ENCODE data around the gene SH3RF3. TPM values are rescaled to one million over a fixed set of nuclear protein-coding genes. Genes with fewer than 3 reads are reported as not detected.

The SH3RF3 gene
- total RNA-seq, 1 experiment from 2014 or later: 4.9 TPM

DNA sequence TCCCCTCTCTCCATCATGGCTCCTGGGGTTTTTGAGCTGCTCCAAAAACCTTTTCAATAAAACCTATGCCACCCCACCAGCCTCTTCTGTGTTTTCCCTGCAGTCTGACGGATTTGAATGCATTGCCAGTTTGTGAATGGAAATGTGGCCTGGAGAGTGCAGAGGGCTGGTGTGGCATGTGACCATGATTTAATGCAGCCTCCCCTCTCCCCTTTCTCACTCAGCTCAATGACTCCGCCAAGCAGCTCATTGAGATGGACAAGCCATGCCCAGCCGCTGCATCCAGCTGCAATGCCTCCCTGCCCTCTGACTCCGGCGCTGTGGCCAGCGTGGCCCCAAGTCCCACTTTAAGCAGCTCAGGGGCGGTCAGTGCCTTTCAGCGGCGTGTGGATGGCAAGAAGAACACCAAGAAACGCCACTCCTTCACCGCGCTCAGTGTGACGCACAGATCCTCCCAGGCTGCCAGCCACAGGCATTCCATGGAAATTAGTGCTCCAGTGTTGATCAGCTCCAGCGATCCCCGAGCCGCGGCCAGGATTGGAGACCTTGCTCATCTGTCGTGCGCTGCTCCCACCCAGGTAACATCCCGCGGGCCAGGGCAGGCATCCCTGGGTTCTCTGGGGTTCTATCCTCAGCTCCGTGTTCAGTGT, 269.5 kb downstream of the SH3RF3 start:
- in situ Hi-C loops (cut with HindIII; ENCODE audit: low pct_unique_long_range_greater_than_20kb, low sequenced_read_pairs): no loop called here

GRCh38 chr2:109399066-109399465, 270.1 kb downstream of the SH3RF3 start:
- no peaks in the 10 kb centered on the region for H3K9me3 ChIP-seq (ENCODE audit: control insufficient read depth, insufficient read depth, low read depth, low read length)
- no peaks in the 10 kb centered on the region for H3K27me3 ChIP-seq (ENCODE audit: control insufficient read depth, insufficient read depth, low read length)
- in situ Hi-C loops (cut with HindIII; ENCODE audit: low pct_unique_long_range_greater_than_20kb, low sequenced_read_pairs): no loop called here
- no peaks in the 10 kb centered on the region for H3K36me3 ChIP-seq (ENCODE audit: control insufficient read depth, insufficient read depth, low read length)
- no peak for DNase-seq (ENCODE audit: low read depth, low spot score)
- no peak overlapping the region for H3K27ac ChIP-seq (ENCODE audit: low read length)
- intact Hi-C loops (cut with micrococcal nuclease; ENCODE audit: unreplicated experiment): no loop called here
- no TSS peak for BruUV-seq (replicated peaks)
- no peak overlapping the region for H3K4me3 ChIP-seq (ENCODE audit: low read depth in 2 of 2, low read length in 2 of 2)
- H3K4me1 ChIP-seq (ENCODE audit: control insufficient read depth, insufficient read depth, low read length): no peaks in the 10 kb centered on the region; the same call in 1 of the 2 replicates
- no peak for TF ChIP-seq POLR2AphosphoS5 (IDR thresholded peaks at IDR 0.05; ENCODE audit: low read depth, low read length)
- no peak for TF ChIP-seq SIN3A (IDR thresholded peaks at IDR 0.05; ENCODE audit: borderline replicate concordance, insufficient read depth, low read depth, low read length)
- TF ChIP-seq CTCF (IDR thresholded peaks at IDR 0.05): no peak
- TF ChIP-seq REST (IDR thresholded peaks at IDR 0.05; ENCODE audit: insufficient read depth in 1 of 2, low read depth in 2 of 2, low read length in 1 of 2): no peak
- no peak for TF ChIP-seq TCF7L2 (IDR thresholded peaks at IDR 0.05; ENCODE audit: low read depth, low read length)
- ATAC-seq: no peak
- ChIA-PET CTCF (no interaction called here), POLR2A (no interaction called here)

More for the DNA sequence above, 269.5 kb downstream of the SH3RF3 start:
- no TSS peak for BruUV-seq (replicated peaks)
- Histone ChIP-seq H3K4me3 (ENCODE audit: low read depth in 2 of 2, low read length in 2 of 2) (no peak overlapping the region), H3K27me3 (ENCODE audit: control insufficient read depth, insufficient read depth, low read length) (no peaks in the 10 kb centered on the region), H3K4me1 (ENCODE audit: control insufficient read depth, insufficient read depth, low read length) (no peaks in the 10 kb centered on the region; the same call in 1 of the 2 replicates), H3K9me3 (ENCODE audit: control insufficient read depth, insufficient read depth, low read depth, low read length) (no peaks in the 10 kb centered on the region), H3K27ac (ENCODE audit: low read length) (no peak overlapping the region), H3K36me3 (ENCODE audit: control insufficient read depth, insufficient read depth, low read length) (no peaks in the 10 kb centered on the region)
- ChIA-PET POLR2A (no interaction called here), CTCF (no interaction called here)
- intact Hi-C loops (cut with micrococcal nuclease; ENCODE audit: unreplicated experiment): no loop called here
- TF ChIP-seq POLR2AphosphoS5 (IDR thresholded peaks at IDR 0.05; ENCODE audit: low read depth, low read length) (no peak), REST (IDR thresholded peaks at IDR 0.05; ENCODE audit: insufficient read depth in 1 of 2, low read depth in 2 of 2, low read length in 1 of 2) (no peak), CTCF (IDR thresholded peaks at IDR 0.05) (no peak)
- DNase-seq (ENCODE audit: low read depth, low spot score) (no peak), ATAC-seq (no peak)

All from Panc1 (cell line).